Measurements from ENCODE around the gene STRAP.

Gene STRAP, protein sequence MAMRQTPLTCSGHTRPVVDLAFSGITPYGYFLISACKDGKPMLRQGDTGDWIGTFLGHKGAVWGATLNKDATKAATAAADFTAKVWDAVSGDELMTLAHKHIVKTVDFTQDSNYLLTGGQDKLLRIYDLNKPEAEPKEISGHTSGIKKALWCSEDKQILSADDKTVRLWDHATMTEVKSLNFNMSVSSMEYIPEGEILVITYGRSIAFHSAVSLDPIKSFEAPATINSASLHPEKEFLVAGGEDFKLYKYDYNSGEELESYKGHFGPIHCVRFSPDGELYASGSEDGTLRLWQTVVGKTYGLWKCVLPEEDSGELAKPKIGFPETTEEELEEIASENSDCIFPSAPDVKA

GRCh38 chr12:15882118-15882971 lies at the start of gene STRAP:
Gene STRAP, plus strand, starts transcription at chr12:15882387. Its CDS starts 321 bp downstream, at chr12:15882708.
- peak; percentile 99 for DNase-seq

- DNase-seq = no peak
Measured at GRCh38 chr12:15834575-15834974, 47.6 kb upstream of the STRAP start.

- DNase-seq = no peak
Measured at GRCh38 chr12:15837141-15837790, 44.9 kb upstream of the STRAP start.

DNA sequence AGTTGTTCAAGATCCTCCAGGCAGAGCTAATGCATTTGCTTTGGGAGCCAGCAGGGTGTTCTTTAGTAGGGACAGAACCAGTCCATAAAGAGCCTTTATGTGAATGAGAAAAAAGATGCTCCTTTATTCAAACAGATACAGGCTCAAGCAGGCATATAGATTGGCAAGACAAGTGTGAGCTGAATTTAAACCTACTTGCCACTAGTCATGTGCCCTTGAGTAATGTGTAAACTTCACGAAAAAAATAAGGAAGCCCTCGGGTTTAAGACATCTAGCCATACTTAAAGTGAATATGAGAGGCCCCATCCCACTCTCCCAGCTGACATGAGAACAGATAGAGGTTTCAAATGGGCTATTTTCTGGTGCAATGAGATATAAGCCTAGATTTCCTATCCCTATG lies 43.1 kb upstream of the STRAP start:
- DNase-seq = no peak

DNA sequence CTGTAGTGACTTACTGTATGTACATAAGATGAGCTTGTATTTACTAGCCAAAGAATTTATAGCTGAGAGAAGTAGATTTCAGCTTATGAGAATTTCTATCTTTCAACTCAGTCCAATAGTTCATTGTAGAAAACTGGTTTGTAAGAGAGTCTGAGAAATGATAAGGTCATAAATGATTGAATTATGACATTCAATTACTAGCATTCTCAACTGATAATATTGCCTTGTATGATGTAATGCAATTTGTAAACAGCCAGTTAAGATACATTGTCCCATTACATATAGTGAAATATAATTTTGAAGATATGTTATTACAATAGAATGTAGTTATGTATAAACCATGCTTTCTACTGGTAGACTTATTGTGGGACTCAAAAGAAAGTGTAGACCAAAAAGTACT lies 42.5 kb upstream of the STRAP start:
- no peak for DNase-seq

DNA sequence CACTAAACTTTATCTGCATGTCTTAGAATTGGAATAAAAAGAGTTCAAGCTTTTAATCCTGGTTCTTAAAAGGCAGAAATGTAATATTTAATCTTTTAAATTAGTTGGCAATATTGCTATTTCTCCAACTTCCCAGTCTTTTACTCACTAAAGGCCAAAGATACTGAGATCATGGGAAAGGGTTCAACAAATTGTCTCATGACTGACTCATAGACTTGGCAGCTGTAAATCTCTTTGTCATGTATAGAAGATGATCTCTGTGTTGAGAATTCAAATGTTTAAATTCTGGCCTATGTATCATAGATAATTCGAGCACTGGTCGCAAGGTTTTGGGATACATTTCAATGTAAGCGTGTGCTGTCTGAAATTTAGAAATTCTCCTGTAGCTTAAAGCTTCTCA lies 40.1 kb upstream of the STRAP start:
- no peak for DNase-seq

GRCh38 chr12:15846887-15847286 lies 35.3 kb upstream of the STRAP start:
- no peak for DNase-seq

- DNase-seq = no peak
Measured at GRCh38 chr12:15848606-15849005, 33.6 kb upstream of the STRAP start.

GRCh38 chr12:15851045-15851620 lies 31.1 kb upstream of the STRAP start:
- no peak for DNase-seq

DNA sequence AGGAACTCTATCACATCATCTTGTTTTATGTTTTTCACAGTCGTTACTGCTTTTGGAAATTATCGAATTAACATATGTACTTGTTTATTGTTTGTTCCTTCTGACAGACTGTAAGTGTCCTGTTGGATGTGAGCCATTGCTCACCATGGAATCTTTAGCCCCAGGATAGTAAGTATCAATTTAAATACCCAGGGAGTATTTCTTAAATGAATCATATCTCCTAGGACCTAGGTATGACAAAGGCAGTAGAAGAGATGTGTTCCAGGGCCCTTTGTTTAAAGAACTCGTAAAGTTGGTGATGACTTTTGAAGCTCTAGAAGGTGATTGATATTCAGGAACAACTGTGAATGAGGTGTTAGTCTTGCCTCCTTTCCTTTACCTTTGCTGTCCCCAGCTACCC lies 30.3 kb upstream of the STRAP start:
- DNase-seq = no peak

GRCh38 chr12:15852383-15852782 lies 29.8 kb upstream of the STRAP start:
- DNase-seq = no peak

DNA sequence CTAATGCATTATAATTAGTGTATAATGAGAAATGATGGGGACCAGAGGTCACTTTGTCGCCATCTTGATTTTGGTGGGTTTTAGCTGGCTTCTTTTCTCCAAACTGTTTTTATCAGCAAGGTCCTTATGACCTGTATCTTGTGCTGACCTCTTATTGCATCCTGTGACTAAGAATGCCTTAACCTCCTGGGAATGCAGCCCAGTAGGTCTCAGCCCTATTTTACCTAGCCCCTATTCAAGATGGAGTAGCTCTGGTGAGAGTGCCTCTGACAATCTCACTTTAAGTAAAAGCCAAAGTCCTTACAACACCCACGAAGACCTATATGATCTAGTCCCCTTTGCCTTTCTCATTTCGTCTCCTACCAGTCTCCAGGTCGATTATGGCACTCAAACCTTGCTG lies 28.3 kb upstream of the STRAP start:
- no peak for DNase-seq

- no peak for DNase-seq
Measured at GRCh38 chr12:15854916-15855315, 27.3 kb upstream of the STRAP start.

DNA sequence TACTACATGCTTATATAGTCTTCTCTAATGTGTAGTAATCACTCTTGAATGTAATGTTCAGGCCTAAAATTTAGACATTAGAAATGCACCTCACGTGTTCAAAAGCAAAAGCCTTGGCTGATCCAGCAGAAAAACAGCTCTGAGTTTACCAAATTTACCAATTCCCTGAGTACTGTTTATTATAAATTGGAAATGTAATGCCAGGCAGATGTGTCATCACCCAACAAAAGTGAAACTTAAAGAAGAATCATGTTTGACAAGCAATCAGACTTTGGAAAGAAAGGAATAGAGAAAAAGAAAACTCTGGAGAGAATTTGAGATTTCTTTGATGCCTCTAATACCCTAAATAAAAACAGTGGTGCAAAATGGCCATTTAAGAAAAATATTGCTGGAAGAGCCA lies 26.5 kb upstream of the STRAP start:
- DNase-seq = no peak

- DNase-seq = peak; percentile 85
Measured at GRCh38 chr12:15856097-15856982, 25.8 kb upstream of the STRAP start.

GRCh38 chr12:15858353-15858752 lies 23.8 kb upstream of the STRAP start:
- DNase-seq = no peak

- no peak for DNase-seq
Measured at GRCh38 chr12:15859116-15859515, 23.1 kb upstream of the STRAP start.

GRCh38 chr12:15861404-15861803 lies 20.8 kb upstream of the STRAP start:
- DNase-seq = no peak

DNA sequence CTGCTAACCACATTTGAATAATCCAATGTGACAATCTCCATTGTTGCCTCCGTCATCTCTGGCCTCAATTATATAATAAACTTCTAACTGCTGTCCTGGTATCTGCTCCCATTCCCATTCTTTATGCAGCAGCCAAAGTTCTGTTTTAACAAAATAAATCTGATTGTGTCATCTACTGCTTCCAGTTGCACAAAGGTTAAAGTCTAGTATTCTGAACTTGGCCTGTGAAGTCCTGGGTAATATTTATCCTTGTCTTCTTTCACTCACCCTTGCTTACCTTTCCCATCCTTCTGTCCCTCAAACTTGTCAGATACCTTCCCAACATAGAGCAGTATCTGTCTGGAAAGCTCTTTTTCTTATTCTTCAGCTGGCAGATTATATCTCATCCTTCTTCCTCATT lies 19.3 kb upstream of the STRAP start:
- no peak for DNase-seq

- no peak for DNase-seq
Measured at GRCh38 chr12:15863372-15863771, 18.8 kb upstream of the STRAP start.

- DNase-seq = no peak
Measured at GRCh38 chr12:15863984-15864383, 18.2 kb upstream of the STRAP start.

- DNase-seq = no peak
Measured at GRCh38 chr12:15868186-15868585, 14.0 kb upstream of the STRAP start.

Data from midbrain (tissue), 1 donor.